Peyer's patch (tissue), 4 donors: Measurements from ENCODE around the gene OR1S1.

ENCODE experiments used
- CTCF ChIP-seq, 6 experiments: fragments of 450-650 bp in 4 of 6; fragments of 200-600 bp in 2 of 6; sonication (generic) in 1 of 6; IDR thresholded peaks; one replicate each; pipeline ENCODE4 v1.5.1; 2017 to 2019; ENCODE audit warnings: antibody characterized with exemption in 6 of 6, mild to moderate bottlenecking in 3 of 6, moderate library complexity in 1 of 6
- POLR2A ChIP-seq, 2 donors: fragments of 450-650 bp; IDR thresholded peaks; one replicate each; pipeline ENCODE4 v1.5.1; 2017; ENCODE audit warnings: antibody characterized with exemption in 2 of 2, mild to moderate bottlenecking in 2 of 2, moderate library complexity in 2 of 2

GRCh38 chr11:58179648-58180047 lies 32.9 kb upstream of the OR1S1 start:
- no peak for TF ChIP-seq CTCF (IDR thresholded peaks at IDR 0.05)
- TF ChIP-seq POLR2A (IDR thresholded peaks at IDR 0.05) = no peak
